Urothelium cell line (cell line): ENCODE measurements around the gene SLC16A8.

Experiments used
- DNase-seq: peaks from one replicate; pipeline ENCODE4 v3.0.0; 2011; ENCODE audit warnings: low spot score, mixed read lengths
- FAIRE-seq: peaks from 2 replicates; lab custom pipeline; 2011; peaks lifted over from hg19 to GRCh38; lab: Jason Lieb, UNC

The SLC16A8 gene

DNA sequence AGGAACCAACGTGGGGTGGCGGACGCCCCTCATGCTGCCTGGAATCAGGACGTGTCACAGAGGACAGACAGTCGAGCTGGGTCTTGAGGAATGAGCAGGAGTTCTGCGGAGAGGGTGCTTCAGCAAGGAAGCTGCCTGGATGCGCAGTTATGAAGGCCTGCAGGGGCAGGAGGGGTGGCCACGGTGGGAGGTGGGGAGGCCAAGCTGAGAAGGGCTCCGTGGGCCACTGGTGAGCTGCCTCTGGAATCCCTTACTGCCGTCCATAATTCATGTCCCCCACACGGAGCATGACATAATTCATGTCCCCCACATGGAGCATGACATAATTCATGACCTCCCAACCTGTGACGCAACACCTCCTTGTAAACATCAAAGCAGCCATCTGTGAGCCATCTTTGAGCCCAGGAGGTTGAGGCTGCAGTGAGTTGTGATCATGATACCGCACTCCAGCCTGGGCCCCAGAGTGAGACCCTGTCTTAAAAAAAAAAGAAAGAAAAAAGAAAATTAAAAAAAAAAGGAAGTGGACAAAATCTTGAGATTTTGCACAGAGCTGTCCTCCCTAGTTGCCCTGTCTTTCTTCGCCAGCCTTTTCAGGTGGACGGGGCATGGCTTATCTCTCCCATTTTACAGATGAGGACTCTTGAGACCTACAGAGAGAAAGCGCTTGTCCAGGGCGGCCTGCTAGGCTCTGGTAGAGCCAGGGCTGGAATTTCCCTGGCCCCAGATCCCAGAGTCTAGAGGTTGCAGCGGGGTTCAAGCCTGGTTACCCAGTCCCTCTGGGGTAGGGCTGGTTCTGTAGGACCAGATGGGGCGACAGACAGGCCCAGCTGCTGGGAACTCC is 51.1 kb downstream of the SLC16A8 start:
- DNase-seq (no peak), FAIRE-seq (no peak)

GRCh38 chr22:38031491-38031890 is 52.5 kb downstream of the SLC16A8 start:
- FAIRE-seq (no peak), DNase-seq (no peak)

- no peak for DNase-seq
- FAIRE-seq: no peak
These were observed 53.5 kb downstream of the SLC16A8 start for GRCh38 chr22:38030311-38031133.

DNA sequence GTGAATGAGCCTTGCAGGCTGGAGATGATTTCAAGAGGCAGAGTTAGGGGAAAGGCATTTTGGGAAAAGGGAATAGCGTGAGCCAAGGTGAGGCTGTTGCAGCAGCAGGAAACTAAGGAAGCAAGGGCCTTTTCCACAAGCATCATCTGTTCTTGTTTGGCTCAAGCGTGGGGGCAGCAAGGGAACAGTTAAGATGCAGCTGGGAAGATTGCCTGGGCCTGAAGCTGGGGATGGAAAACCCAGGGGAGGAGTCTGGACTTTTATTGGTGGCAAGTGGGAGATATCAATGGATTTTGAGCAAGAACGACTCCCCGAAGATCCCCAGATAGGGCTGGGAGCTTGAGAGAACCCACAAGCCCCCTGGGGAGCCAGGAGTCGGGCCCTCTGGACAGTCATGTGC is 54.1 kb downstream of the SLC16A8 start:
- FAIRE-seq (peak; percentile 23), DNase-seq (no peak)

DNA sequence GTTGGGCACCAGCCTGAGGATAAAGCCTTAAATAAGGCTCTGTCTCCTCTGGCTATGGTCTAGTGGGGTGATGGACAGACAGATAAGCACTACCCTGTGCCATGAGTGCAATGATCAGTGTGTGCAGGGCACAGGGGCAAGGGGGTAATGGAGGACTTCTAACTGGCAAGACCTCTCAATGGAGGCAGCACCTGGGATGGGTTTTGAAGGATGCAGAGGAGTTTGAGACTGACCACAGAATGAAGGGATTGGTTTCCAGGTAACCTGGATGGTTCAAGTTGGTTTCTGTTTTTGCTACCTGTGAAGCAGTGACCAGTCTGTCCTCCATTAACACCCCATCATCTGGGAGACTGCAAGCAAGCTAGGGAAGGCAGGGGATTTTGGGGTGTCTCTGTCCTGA is 54.6 kb downstream of the SLC16A8 start:
- FAIRE-seq: no peak

GRCh38 chr22:38028344-38029130 is 55.4 kb downstream of the SLC16A8 start:
- FAIRE-seq (peak; percentile 98), DNase-seq (no peak)

More for the DNA sequence above, 54.6 kb downstream of the SLC16A8 start:
- no peak for DNase-seq
